Adrenal gland (tissue), 5 donors: Measurements from ENCODE around the gene TUFM.

Experiments
- CTCF ChIP-seq, 6 experiments: fragments of 450-650 bp in 4 of 6; fragments of 200-600 bp in 2 of 6; sonication (generic) in 1 of 6; IDR thresholded peaks; 1 replicate in 5 of 6; 2 replicates in 1 of 6; pipeline versions ENCODE4 v1.5.1 to v1.8.0; 2016 to 2021; ENCODE audit warnings: antibody characterized with exemption in 6 of 6, mild to moderate bottlenecking in 2 of 6, moderate library complexity in 1 of 6
- POLR2A ChIP-seq, 2 donors: fragments of 450-650 bp; IDR thresholded peaks; one replicate each; pipeline ENCODE4 v1.6.1; 2017; ENCODE audit warnings: antibody characterized with exemption in 2 of 2, mild to moderate bottlenecking in 2 of 2, moderate library complexity in 1 of 2
- donor health status: DM: no; HTN: no; CAD: no.

- no peak for TF ChIP-seq CTCF (IDR thresholded peaks at IDR 0.05)
- no peak for TF ChIP-seq POLR2A (IDR thresholded peaks at IDR 0.05)
These were observed 20.0 kb downstream of the TUFM start for GRCh38 chr16:28826141-28826540.
